Right cardiac atrium (tissue), 5 donors: ENCODE results near the gene PDSS2. TPM values are rescaled to one million over a fixed set of nuclear protein-coding genes. Genes with fewer than 3 reads are reported as not detected.
"Not testable (repeated sequence)": the region's sequence is repeated elsewhere in the genome, so short reads cannot be mapped to it uniquely, and the experiment has no call there.

Experiments
- ATAC-seq, 2 donors: fragments of 200-7000 bp; cut with Tn5 transposase; one replicate each; pipeline versions ENCODE4 v1.8.0 to v1.9.1; 2020; ENCODE audit warnings: moderate library complexity in 2 of 2, mild to moderate bottlenecking in 1 of 2
- DNase-seq, 3 donors: peaks; one replicate each; pipeline ENCODE4 v3.0.0-alpha.2; 2020
- H3K27ac ChIP-seq: one replicate; pipeline ENCODE4 v1.5.1; 2013; ENCODE audit warnings: mild to moderate bottlenecking, low read length, control low read depth, moderate library complexity
- H3K27me3 ChIP-seq: one replicate; pipeline ENCODE4 v1.6.1; 2013; ENCODE audit not compliant: control insufficient read depth, insufficient read depth
- H3K4me1 ChIP-seq: one replicate; pipeline ENCODE4 v1.6.1; 2013; ENCODE audit warnings: low read length; ENCODE audit not compliant: control insufficient read depth, insufficient read depth
- H3K4me3 ChIP-seq: one replicate; pipeline ENCODE4 v1.5.1; 2013; ENCODE audit warnings: low read length, control low read depth
- H3K9me3 ChIP-seq: one replicate; pipeline ENCODE4 v1.6.1; 2013; ENCODE audit warnings: low read length; ENCODE audit not compliant: control insufficient read depth
- WGBS: extraction: QIAGEN DNeasy Blood & Tissue Kit; methylation state at CpG from one replicate; pipeline ENCODE4 v1.1.7; 2013; 5-methylcytosine and 5-hydroxymethylcytosine counted together
- intact Hi-C, 4 donors: fragments of 100-400 bp; cut with DNase I; formaldehyde crosslinking; loops; one replicate each; pipeline versions ENCODE4 v1.11.0 to v1.14.0; 2022 to 2023
- polyA plus RNA-seq: library from polyadenylated mRNA; stranded (reverse); fragments of 200-250 nt; gene quantifications from one replicate; pipeline ENCODE4 v1.2.3, GENCODE V29; 2013
- total RNA-seq, 4 donors: library from RNA; stranded (reverse); fragmentation: NEBNext Ultra II Directional; extraction: Animal tissue kit (Norgen Biotek cat#: 25700); gene quantifications; one replicate each; pipeline ENCODE4 v1.2.1, GENCODE V29; 2021
- donor health status: healthy with polysubstance abuse.
- donor health status: DM: no; HTN: yes; CAD: no.
- donor health status: DM: no; HTN: no; CAD: no.
- donor health status: DM: no; HTN: yes; CAD: no; lungs with severe emphysema.
- donor health status: DM: yes; HTN: yes; CAD: no.

Gene PDSS2
- total and polyA plus RNA-seq, 5 donors = 10.0 to 15.5 (median 13.6) TPM

GRCh38 chr6:107390685-107391435 lies 68.5 kb downstream of the PDSS2 start:
- no peak for ATAC-seq
- H3K9me3 ChIP-seq = no peaks in the 10 kb centered on the region
- no peaks in the 10 kb centered on the region for H3K27me3 ChIP-seq
- H3K27ac ChIP-seq = no peak overlapping the region
- no peak overlapping the region for H3K4me3 ChIP-seq
- H3K4me1 ChIP-seq = no peaks in the 10 kb centered on the region
- intact Hi-C loops = no loop called here
- DNase-seq = no peak

GRCh38 chr6:107390056-107390455 lies 69.3 kb downstream of the PDSS2 start:
- no peak for ATAC-seq
- intact Hi-C loops = no loop called here
- whole genome bisulfite sequencing = 98% methylated on average over 2 of the region's 2 CpGs
- DNase-seq = no peak
- H3K4me3 ChIP-seq = no peak overlapping the region
- H3K4me1 ChIP-seq = no peaks in the 10 kb centered on the region
- H3K27me3 ChIP-seq = no peaks in the 10 kb centered on the region
- no peak overlapping the region for H3K27ac ChIP-seq
- H3K9me3 ChIP-seq = no peaks in the 10 kb centered on the region

- intact Hi-C loops = no loop called here
- WGBS = 89% methylated on average over 2 of the region's 2 CpGs
- Histone ChIP-seq H3K9me3 (no peaks in the 10 kb centered on the region), H3K4me3 (no peak overlapping the region), H3K27ac (no peak overlapping the region), H3K4me1 (no peaks in the 10 kb centered on the region), H3K27me3 (no peaks in the 10 kb centered on the region)
- DNase-seq (no peak), ATAC-seq (no peak)
Measured at GRCh38 chr6:107386904-107387303, 72.5 kb downstream of the PDSS2 start.

GRCh38 chr6:107386340-107386739 lies 73.0 kb downstream of the PDSS2 start:
- H3K27ac ChIP-seq = no peak overlapping the region
- no peaks in the 10 kb centered on the region for H3K27me3 ChIP-seq

GRCh38 chr6:107383705-107384104 lies 75.7 kb downstream of the PDSS2 start:
- Histone ChIP-seq H3K4me1 (no peaks in the 10 kb centered on the region), H3K4me3 (no peak overlapping the region), H3K9me3 (no peaks in the 10 kb centered on the region), H3K27ac (no peak overlapping the region), H3K27me3 (no peaks in the 10 kb centered on the region)
- DNase-seq (no peak), ATAC-seq (no peak)
- intact Hi-C loops = no loop called here

More at GRCh38 chr6:107386340-107386739, 73.0 kb downstream of the PDSS2 start:
- ATAC-seq (no peak), DNase-seq (no peak)
- H3K4me3 ChIP-seq = no peak overlapping the region
- 69% methylated on average over 1 of the region's 1 CpG for WGBS
- no peaks in the 10 kb centered on the region for H3K9me3 ChIP-seq
- H3K4me1 ChIP-seq = no peaks in the 10 kb centered on the region
- intact Hi-C loops = no loop called here

GRCh38 chr6:107374264-107374663 lies 85.1 kb downstream of the PDSS2 start:
- Histone ChIP-seq H3K9me3 (no peaks in the 10 kb centered on the region), H3K27ac (no peak overlapping the region), H3K4me1 (no peaks in the 10 kb centered on the region), H3K27me3 (no peaks in the 10 kb centered on the region), H3K4me3 (no peak overlapping the region)
- DNase-seq (no peak), ATAC-seq (no peak)
- intact Hi-C loops = no loop called here
- 97% methylated on average over 1 of the region's 1 CpG for WGBS

GRCh38 chr6:107369493-107369892 lies 89.9 kb downstream of the PDSS2 start:
- Histone ChIP-seq H3K27me3 (no peaks in the 10 kb centered on the region), H3K4me3 (no peak overlapping the region), H3K9me3 (no peaks in the 10 kb centered on the region), H3K4me1 (no peaks in the 10 kb centered on the region), H3K27ac (no peak overlapping the region)
- intact Hi-C loops = no loop called here
- no peak for DNase-seq
- 63% methylated on average over 1 of the region's 1 CpG for WGBS
- ATAC-seq = no peak

- no peak for ATAC-seq
- intact Hi-C loops = no loop called here
- no peak for DNase-seq
Measured at GRCh38 chr6:107368471-107368870, 90.9 kb downstream of the PDSS2 start.

GRCh38 chr6:107364173-107364572 lies 95.2 kb downstream of the PDSS2 start:
- DNase-seq, H3K9me3 ChIP-seq, H3K4me1 ChIP-seq, intact Hi-C loops, H3K4me3 ChIP-seq, ATAC-seq, H3K27me3 ChIP-seq, H3K27ac ChIP-seq: not testable (repeated sequence)
- 95% methylated on average over 20 of the region's 26 CpGs for WGBS

More at GRCh38 chr6:107368471-107368870, 90.9 kb downstream of the PDSS2 start:
- no peaks in the 10 kb centered on the region for H3K9me3 ChIP-seq
- no peaks in the 10 kb centered on the region for H3K4me1 ChIP-seq
- H3K27me3 ChIP-seq = no peaks in the 10 kb centered on the region
- no peak overlapping the region for H3K27ac ChIP-seq
- no peak overlapping the region for H3K4me3 ChIP-seq
- WGBS = 91% methylated on average over 2 of the region's 2 CpGs

- no peaks in the 10 kb centered on the region for H3K4me1 ChIP-seq
Measured at GRCh38 chr6:107361753-107362604, 97.4 kb downstream of the PDSS2 start.

GRCh38 chr6:107360476-107360875 lies 98.9 kb downstream of the PDSS2 start:
- ATAC-seq = no peak
- H3K27me3 ChIP-seq = no peaks in the 10 kb centered on the region
- H3K4me1 ChIP-seq = no peaks in the 10 kb centered on the region
- WGBS = 93% methylated on average over 2 of the region's 2 CpGs
- intact Hi-C loops = no loop called here
- no peaks in the 10 kb centered on the region for H3K9me3 ChIP-seq
- H3K27ac ChIP-seq = no peak overlapping the region
- no peak overlapping the region for H3K4me3 ChIP-seq
- DNase-seq = no peak

More at GRCh38 chr6:107361753-107362604, 97.4 kb downstream of the PDSS2 start:
- intact Hi-C loops = no loop called here
- Histone ChIP-seq H3K9me3 (no peaks in the 10 kb centered on the region), H3K27me3 (no peaks in the 10 kb centered on the region), H3K27ac (no peak overlapping the region), H3K4me3 (no peak overlapping the region)
- WGBS = 91% methylated on average over 5 of the region's 5 CpGs
- ATAC-seq (no peak), DNase-seq (no peak)
